ENCODE data around the gene ANKRD11. TPM values are rescaled to one million over a fixed set of nuclear protein-coding genes. Genes with fewer than 3 reads are reported as not detected.

Gene ANKRD11
- total RNA-seq, 1 experiment from 2014 or later: 99.4 TPM

DNA sequence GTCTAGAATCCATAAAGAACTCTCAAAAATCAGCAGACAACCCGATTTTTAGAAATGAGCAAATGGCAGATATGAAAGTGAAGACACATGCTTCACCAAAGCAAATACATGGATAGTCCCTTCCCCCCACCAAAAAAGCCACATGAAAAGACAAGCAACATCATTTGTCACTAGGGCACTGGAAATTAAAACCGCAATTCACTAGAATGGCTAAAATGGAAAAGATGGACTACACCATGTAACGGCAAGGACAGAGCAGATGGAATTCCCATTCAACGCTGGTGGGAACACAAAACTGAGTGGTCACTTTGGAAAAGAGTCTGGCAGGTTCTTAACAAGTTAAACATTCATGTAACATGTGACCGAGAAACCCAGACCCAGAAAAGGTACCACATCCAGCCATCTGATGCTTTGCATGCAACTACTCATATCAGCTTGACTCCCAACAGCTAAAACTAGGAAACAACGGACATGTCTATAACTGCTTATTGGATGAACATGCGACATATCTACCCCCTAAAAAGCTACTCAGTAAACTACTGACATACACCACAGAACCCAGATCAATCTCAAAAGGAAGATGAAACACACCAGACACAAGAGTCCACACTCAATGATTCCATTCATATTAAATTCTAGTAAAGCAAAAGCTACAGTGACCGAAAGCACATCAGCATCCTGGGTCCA is 140.3 kb downstream of the ANKRD11 start:
- DNase-seq (ENCODE audit: low read depth, low spot score) (no peak), ATAC-seq (no peak)
- no peaks in the 10 kb centered on the region for H3K36me3 ChIP-seq (ENCODE audit: control insufficient read depth, insufficient read depth, low read length)
- POLR2A ChIA-PET: interaction anchor here (0.6 kb wide), 1 partner anchor 14 kb away, joined by 12 read pairs; no protein-coding TSS in a partner anchor
- intact Hi-C loops (cut with micrococcal nuclease; ENCODE audit: unreplicated experiment) (no loop called here), in situ Hi-C loops (cut with HindIII; ENCODE audit: low pct_unique_long_range_greater_than_20kb, low sequenced_read_pairs) (no loop called here)
- H3K4me3 ChIP-seq (ENCODE audit: low read depth in 2 of 2, low read length in 2 of 2): no peak overlapping the region
- no peaks in the 10 kb centered on the region for H3K27me3 ChIP-seq (ENCODE audit: control insufficient read depth, insufficient read depth, low read length)
- TSS peak; percentile 19 for BruUV-seq (replicated peaks)
- peaks cover 50% of the 10 kb centered on the region for H3K4me1 ChIP-seq (ENCODE audit: control insufficient read depth, insufficient read depth, low read length)
- CTCF ChIA-PET: no interaction called here
- no peaks in the 10 kb centered on the region for H3K9me3 ChIP-seq (ENCODE audit: control insufficient read depth, insufficient read depth, low read depth, low read length)
- H3K27ac ChIP-seq (ENCODE audit: low read length): peak overlapping the region; percentile 51; the same call in 1 of the 2 replicates
- no peak for TF ChIP-seq POLR2AphosphoS5 (IDR thresholded peaks at IDR 0.05; ENCODE audit: low read depth, low read length)
- TF ChIP-seq TCF7L2 (IDR thresholded peaks at IDR 0.05; ENCODE audit: low read depth, low read length): no peak

- H3K9me3 ChIP-seq (ENCODE audit: control insufficient read depth, insufficient read depth, low read depth, low read length): no peaks in the 10 kb centered on the region
- TF ChIP-seq SIN3A (IDR thresholded peaks at IDR 0.05; ENCODE audit: borderline replicate concordance, insufficient read depth, low read depth, low read length) (no peak), CTCF (IDR thresholded peaks at IDR 0.05) (no peak), TCF7L2 (IDR thresholded peaks at IDR 0.05; ENCODE audit: low read depth, low read length) (no peak), POLR2AphosphoS5 (IDR thresholded peaks at IDR 0.05; ENCODE audit: low read depth, low read length) (no peak)
- TF ChIP-seq, protein P1, sequence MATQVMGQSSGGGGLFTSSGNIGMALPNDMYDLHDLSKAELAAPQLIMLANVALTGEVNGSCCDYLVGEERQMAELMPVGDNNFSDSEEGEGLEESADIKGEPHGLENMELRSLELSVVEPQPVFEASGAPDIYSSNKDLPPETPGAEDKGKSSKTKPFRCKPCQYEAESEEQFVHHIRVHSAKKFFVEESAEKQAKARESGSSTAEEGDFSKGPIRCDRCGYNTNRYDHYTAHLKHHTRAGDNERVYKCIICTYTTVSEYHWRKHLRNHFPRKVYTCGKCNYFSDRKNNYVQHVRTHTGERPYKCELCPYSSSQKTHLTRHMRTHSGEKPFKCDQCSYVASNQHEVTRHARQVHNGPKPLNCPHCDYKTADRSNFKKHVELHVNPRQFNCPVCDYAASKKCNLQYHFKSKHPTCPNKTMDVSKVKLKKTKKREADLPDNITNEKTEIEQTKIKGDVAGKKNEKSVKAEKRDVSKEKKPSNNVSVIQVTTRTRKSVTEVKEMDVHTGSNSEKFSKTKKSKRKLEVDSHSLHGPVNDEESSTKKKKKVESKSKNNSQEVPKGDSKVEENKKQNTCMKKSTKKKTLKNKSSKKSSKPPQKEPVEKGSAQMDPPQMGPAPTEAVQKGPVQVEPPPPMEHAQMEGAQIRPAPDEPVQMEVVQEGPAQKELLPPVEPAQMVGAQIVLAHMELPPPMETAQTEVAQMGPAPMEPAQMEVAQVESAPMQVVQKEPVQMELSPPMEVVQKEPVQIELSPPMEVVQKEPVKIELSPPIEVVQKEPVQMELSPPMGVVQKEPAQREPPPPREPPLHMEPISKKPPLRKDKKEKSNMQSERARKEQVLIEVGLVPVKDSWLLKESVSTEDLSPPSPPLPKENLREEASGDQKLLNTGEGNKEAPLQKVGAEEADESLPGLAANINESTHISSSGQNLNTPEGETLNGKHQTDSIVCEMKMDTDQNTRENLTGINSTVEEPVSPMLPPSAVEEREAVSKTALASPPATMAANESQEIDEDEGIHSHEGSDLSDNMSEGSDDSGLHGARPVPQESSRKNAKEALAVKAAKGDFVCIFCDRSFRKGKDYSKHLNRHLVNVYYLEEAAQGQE (IDR thresholded peaks at IDR 0.05; ENCODE audit: insufficient read depth in 1 of 2, low read depth in 2 of 2, low read length in 1 of 2): no peak
- in situ Hi-C loops (cut with HindIII; ENCODE audit: low pct_unique_long_range_greater_than_20kb, low sequenced_read_pairs): no loop called here
- H3K27me3 ChIP-seq (ENCODE audit: control insufficient read depth, insufficient read depth, low read length): no peaks in the 10 kb centered on the region
- no peak for DNase-seq (ENCODE audit: low read depth, low spot score)
- no TSS peak for BruUV-seq (replicated peaks)
- no peak for ATAC-seq
- ChIA-PET POLR2A (no interaction called here), CTCF (no interaction called here)
- H3K36me3 ChIP-seq (ENCODE audit: control insufficient read depth, insufficient read depth, low read length): no peaks in the 10 kb centered on the region
- intact Hi-C loops (cut with micrococcal nuclease; ENCODE audit: unreplicated experiment): no loop called here
- H3K27ac ChIP-seq (ENCODE audit: low read length): peak overlapping the region; percentile 93
- peaks cover 58% of the 10 kb centered on the region for H3K4me1 ChIP-seq (ENCODE audit: control insufficient read depth, insufficient read depth, low read length)
- no peak overlapping the region for H3K4me3 ChIP-seq (ENCODE audit: low read depth in 2 of 2, low read length in 2 of 2)
These were observed 142.6 kb downstream of the ANKRD11 start for GRCh38 chr16:89347807-89348206.

- Histone ChIP-seq H3K4me3 (ENCODE audit: low read depth in 2 of 2, low read length in 2 of 2) (no peak overlapping the region), H3K36me3 (ENCODE audit: control insufficient read depth, insufficient read depth, low read length) (no peaks in the 10 kb centered on the region), H3K27ac (ENCODE audit: low read length) (peak overlapping the region; percentile 93), H3K4me1 (ENCODE audit: control insufficient read depth, insufficient read depth, low read length) (peaks cover 63% of the 10 kb centered on the region), H3K9me3 (ENCODE audit: control insufficient read depth, insufficient read depth, low read depth, low read length) (no peaks in the 10 kb centered on the region), H3K27me3 (ENCODE audit: control insufficient read depth, insufficient read depth, low read length) (no peaks in the 10 kb centered on the region)
- no TSS peak for BruUV-seq (replicated peaks)
- TF ChIP-seq SIN3A (IDR thresholded peaks at IDR 0.05; ENCODE audit: borderline replicate concordance, insufficient read depth, low read depth, low read length) (no peak), POLR2AphosphoS5 (IDR thresholded peaks at IDR 0.05; ENCODE audit: low read depth, low read length) (no peak), CTCF (IDR thresholded peaks at IDR 0.05) (no peak), TCF7L2 (IDR thresholded peaks at IDR 0.05; ENCODE audit: low read depth, low read length) (no peak)
- TF ChIP-seq, protein P1 (IDR thresholded peaks at IDR 0.05; ENCODE audit: insufficient read depth in 1 of 2, low read depth in 2 of 2, low read length in 1 of 2): no peak
- DNase-seq (ENCODE audit: low read depth, low spot score) (no peak), ATAC-seq (peak; percentile 22)
- in situ Hi-C loops (cut with HindIII; ENCODE audit: low pct_unique_long_range_greater_than_20kb, low sequenced_read_pairs) (no loop called here), intact Hi-C loops (cut with micrococcal nuclease; ENCODE audit: unreplicated experiment) (no loop called here)
- ChIA-PET CTCF (no interaction called here), POLR2A (no interaction called here)
These were observed 143.5 kb downstream of the ANKRD11 start for GRCh38 chr16:89346869-89347268.

Measured in Panc1 (cell line).